Esophagus squamous epithelium (tissue), 5 donors: ENCODE data around the gene KIF17. TPM values are rescaled to one million over a fixed set of nuclear protein-coding genes. Genes with fewer than 3 reads are reported as not detected.

Source experiments
- DNase-seq: peaks from one replicate; lab custom pipeline; 2025; lab: John Stamatoyannopoulos, UW
- H3K27ac ChIP-seq, 4 donors: fragments of 200-600 bp; sonication (generic); one replicate each; pipeline ENCODE4 v1.5.1; 2016 to 2019; ENCODE audit warnings: mild to moderate bottlenecking in 1 of 4
- H3K27me3 ChIP-seq, 4 donors: fragments of 200-600 bp; sonication (generic); 1 replicate in 3 of 4; 2 replicates in 1 of 4; pipeline versions ENCODE4 v1.5.1 to v1.6.0; 2017 to 2021; ENCODE audit warnings: antibody characterized with exemption in 1 of 4
- H3K36me3 ChIP-seq, 3 donors: fragments of 200-600 bp; sonication (generic); one replicate each; pipeline ENCODE4 v1.5.1; 2016 to 2019
- H3K4me1 ChIP-seq, 3 donors: fragments of 200-600 bp; sonication (generic); one replicate each; pipeline ENCODE4 v1.5.1; 2017 to 2019
- H3K4me3 ChIP-seq, 4 donors: fragments of 200-600 bp; sonication (generic); 1 replicate in 3 of 4; 2 replicates in 1 of 4; pipeline ENCODE4 v1.5.1; 2016 to 2019; ENCODE audit warnings: mild to moderate bottlenecking in 2 of 4, moderate library complexity in 1 of 4
- H3K9me3 ChIP-seq, 3 donors: fragments of 200-600 bp; sonication (generic); one replicate each; pipeline ENCODE4 v1.5.1; 2016 to 2019
- POLR2A ChIP-seq, 4 donors: fragments of 450-650 bp; IDR thresholded peaks; one replicate each; pipeline ENCODE4 v1.6.1; 2017; ENCODE audit warnings: antibody characterized with exemption in 4 of 4, mild to moderate bottlenecking in 4 of 4, moderate library complexity in 3 of 4
- WGBS, 2 donors: methylation state at CpG; one replicate each; pipeline ENCODE4 v1.1.5; 2018; 5-methylcytosine and 5-hydroxymethylcytosine counted together
- intact Hi-C: fragments of 100-400 bp; cut with DNase I; formaldehyde crosslinking; loops from one replicate; pipeline ENCODE4 v1.15.0; 2022
- total RNA-seq, 4 donors: library from RNA; depleted of rRNA; stranded (reverse); fragments of >200 nt; gene quantifications; one replicate each; pipeline ENCODE4 v1.1.0, GENCODE V29; 2016
- TF ChIP-seq, protein P1 (sequence below), 6 experiments: fragments of 450-650 bp in 4 of 6; fragments of 200-600 bp in 2 of 6; sonication (generic) in 2 of 6; IDR thresholded peaks; one replicate each; pipeline ENCODE4 v1.5.1; 2016 to 2019; ENCODE audit warnings: antibody characterized with exemption in 6 of 6, mild to moderate bottlenecking in 4 of 6, moderate library complexity in 4 of 6
- donor health status: DM: yes; HTN: yes; CAD: no.

KIF17 gene
- total RNA-seq, 4 donors from 2014 or later, result 0.57 to 1.9 (median 0.85) TPM; not detected in 1

DNA sequence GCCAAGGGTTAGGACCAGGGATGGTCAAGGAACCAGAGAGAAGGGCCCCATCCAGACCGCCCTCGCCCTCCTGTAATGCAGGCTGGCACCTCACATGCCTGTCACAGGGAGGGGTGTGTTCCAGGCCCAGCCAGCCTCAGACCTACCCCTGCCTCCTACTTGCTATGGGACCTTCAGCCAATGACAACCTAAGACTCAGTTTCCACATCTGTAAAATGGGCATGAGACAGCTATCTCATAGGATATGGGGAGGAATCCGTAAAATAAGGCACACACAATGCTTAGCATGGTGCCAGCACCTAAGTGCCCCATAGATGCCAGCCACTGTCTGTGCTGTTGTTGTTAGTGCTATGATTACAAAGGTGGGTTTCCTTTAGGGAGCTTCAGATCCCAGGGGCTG is 7.9 kb downstream of the KIF17 start:
- intact Hi-C loops, result no loop called here

GRCh38 chr1:20708891-20709290 is 8.9 kb downstream of the KIF17 start:
- intact Hi-C loops, result no loop called here
- Histone ChIP-seq H3K27ac (no peak overlapping the region), H3K9me3 (no peaks in the 10 kb centered on the region), H3K4me3 (no peak overlapping the region), H3K36me3 (no peaks in the 10 kb centered on the region), H3K4me1 (no peaks in the 10 kb centered on the region), H3K27me3 (peaks cover 0 to 20% (median 0%) of the 10 kb centered on the region in 4 donors)
- no peak for TF ChIP-seq POLR2A (IDR thresholded peaks at IDR 0.05)
- TF ChIP-seq, protein P1, sequence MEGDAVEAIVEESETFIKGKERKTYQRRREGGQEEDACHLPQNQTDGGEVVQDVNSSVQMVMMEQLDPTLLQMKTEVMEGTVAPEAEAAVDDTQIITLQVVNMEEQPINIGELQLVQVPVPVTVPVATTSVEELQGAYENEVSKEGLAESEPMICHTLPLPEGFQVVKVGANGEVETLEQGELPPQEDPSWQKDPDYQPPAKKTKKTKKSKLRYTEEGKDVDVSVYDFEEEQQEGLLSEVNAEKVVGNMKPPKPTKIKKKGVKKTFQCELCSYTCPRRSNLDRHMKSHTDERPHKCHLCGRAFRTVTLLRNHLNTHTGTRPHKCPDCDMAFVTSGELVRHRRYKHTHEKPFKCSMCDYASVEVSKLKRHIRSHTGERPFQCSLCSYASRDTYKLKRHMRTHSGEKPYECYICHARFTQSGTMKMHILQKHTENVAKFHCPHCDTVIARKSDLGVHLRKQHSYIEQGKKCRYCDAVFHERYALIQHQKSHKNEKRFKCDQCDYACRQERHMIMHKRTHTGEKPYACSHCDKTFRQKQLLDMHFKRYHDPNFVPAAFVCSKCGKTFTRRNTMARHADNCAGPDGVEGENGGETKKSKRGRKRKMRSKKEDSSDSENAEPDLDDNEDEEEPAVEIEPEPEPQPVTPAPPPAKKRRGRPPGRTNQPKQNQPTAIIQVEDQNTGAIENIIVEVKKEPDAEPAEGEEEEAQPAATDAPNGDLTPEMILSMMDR (IDR thresholded peaks at IDR 0.05), result no peak
- no peak for DNase-seq
- WGBS, 2 donors, result 72 to 77% methylated on average over 3 of the region's 5 CpGs

More for the DNA sequence above, 7.9 kb downstream of the KIF17 start:
- 100% methylated on average over 1 of the region's 3 CpGs; no CpG with 5 or more reads in 1 of the 2 donors for WGBS, 2 donors
- H3K4me1 ChIP-seq, result no peaks in the 10 kb centered on the region
- DNase-seq, result no peak
- H3K4me3 ChIP-seq, result no peak overlapping the region
- H3K9me3 ChIP-seq, result no peaks in the 10 kb centered on the region
- no peaks in the 10 kb centered on the region for H3K36me3 ChIP-seq
- no peak overlapping the region for H3K27ac ChIP-seq
- H3K27me3 ChIP-seq, result peaks cover 0 to 20% (median 0%) of the 10 kb centered on the region in 4 donors
- TF ChIP-seq, protein P1 (IDR thresholded peaks at IDR 0.05), result no peak
- TF ChIP-seq POLR2A (IDR thresholded peaks at IDR 0.05), result no peak

- 67 to 93% methylated on average over 3 to 6 of the region's 6 CpGs for WGBS, 2 donors
- no peak for TF ChIP-seq POLR2A (IDR thresholded peaks at IDR 0.05)
- TF ChIP-seq, protein P1 (IDR thresholded peaks at IDR 0.05), result no peak
- no peaks in the 10 kb centered on the region for H3K36me3 ChIP-seq
- H3K27me3 ChIP-seq, result peaks cover 0 to 20% (median 0%) of the 10 kb centered on the region in 4 donors
- intact Hi-C loops, result no loop called here
- DNase-seq, result no peak
- no peaks in the 10 kb centered on the region for H3K4me1 ChIP-seq
- no peak overlapping the region for H3K4me3 ChIP-seq
- no peaks in the 10 kb centered on the region for H3K9me3 ChIP-seq
- no peak overlapping the region for H3K27ac ChIP-seq
These were observed 9.8 kb downstream of the KIF17 start for GRCh38 chr1:20708057-20708456.

- Histone ChIP-seq H3K27ac (no peak overlapping the region), H3K36me3 (no peaks in the 10 kb centered on the region), H3K27me3 (peaks cover 0 to 15% (median 0%) of the 10 kb centered on the region in 4 donors), H3K4me1 (no peaks in the 10 kb centered on the region), H3K4me3 (no peak overlapping the region), H3K9me3 (no peaks in the 10 kb centered on the region)
- TF ChIP-seq POLR2A (IDR thresholded peaks at IDR 0.05), result no peak
- TF ChIP-seq, protein P1 (IDR thresholded peaks at IDR 0.05), result no peak
- 53 to 71% methylated on average over 2 to 5 of the region's 5 CpGs for WGBS, 2 donors
- intact Hi-C loops, result no loop called here
- no peak for DNase-seq
These were observed 11.0 kb downstream of the KIF17 start for GRCh38 chr1:20706841-20707240.

- DNase-seq, result no peak
- TF ChIP-seq POLR2A (IDR thresholded peaks at IDR 0.05), result no peak
- TF ChIP-seq, protein P1 (IDR thresholded peaks at IDR 0.05), result no peak
- Histone ChIP-seq H3K9me3 (no peaks in the 10 kb centered on the region), H3K27ac (no peak overlapping the region), H3K36me3 (no peaks in the 10 kb centered on the region), H3K4me1 (no peaks in the 10 kb centered on the region), H3K4me3 (no peak overlapping the region), H3K27me3 (peaks cover 0 to 11% (median 0%) of the 10 kb centered on the region in 4 donors)
- WGBS, 2 donors, result 85 to 87% methylated on average over 13 to 14 of the region's 15 CpGs
- intact Hi-C loops, result no loop called here
These were observed 12.5 kb downstream of the KIF17 start for GRCh38 chr1:20705203-20705755.
